ENCODE data around the gene AMMECR1.
"Not testable (repeated sequence)": the region's sequence is repeated elsewhere in the genome, so short reads cannot be mapped to it uniquely, and the experiment has no call there.

AMMECR1 gene

DNA sequence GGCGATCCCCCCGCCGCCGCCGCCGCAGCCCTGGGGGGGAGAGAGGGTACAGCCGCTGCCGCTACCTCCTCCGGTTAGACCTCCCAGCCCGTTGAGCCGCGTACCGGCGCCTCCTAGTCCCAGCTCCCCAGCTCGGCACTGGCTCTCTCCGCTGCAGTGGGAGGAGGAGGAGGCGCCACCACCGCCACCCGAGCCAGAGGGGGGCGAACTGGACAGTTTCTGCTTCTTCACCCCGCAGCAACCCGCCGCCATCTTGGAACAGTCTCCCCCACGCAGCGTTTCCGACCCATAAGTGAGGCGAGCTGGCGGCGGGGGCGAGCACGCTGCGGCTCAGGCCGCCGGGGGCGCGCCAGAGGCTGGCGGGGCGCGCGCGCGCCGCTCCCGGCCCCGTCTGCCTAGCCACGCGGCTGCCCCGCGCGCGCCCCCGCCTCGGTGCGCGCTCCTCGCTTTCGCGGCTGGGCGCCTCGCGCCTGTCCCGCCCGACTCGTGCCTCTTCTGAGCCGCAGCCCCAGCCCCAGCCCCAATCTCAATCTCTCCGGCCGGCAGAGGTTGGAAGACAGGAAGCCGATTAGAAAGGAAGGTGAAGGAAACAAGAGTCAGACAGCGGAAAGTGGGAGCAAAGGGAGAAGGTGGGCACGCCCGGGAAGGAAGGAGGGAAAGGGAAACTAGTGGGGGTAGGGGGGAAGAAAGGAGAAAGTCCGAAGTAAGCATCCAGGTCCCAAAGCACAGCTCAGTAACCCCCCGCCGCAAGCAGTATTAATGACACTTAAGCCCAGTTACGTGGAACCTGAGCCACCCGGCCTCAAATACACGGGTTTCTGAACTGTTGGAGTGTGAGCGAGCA lies at the start of gene AMMECR1:
Gene AMMECR1, minus strand, starts transcription at position 266 of the 844 bp plus-strand sequence. Its CDS starts 14 bp downstream, at position 252.
- H3K4me3 ChIP-seq (ENCODE audit: low read depth, low read length): peak within 1 kb of the TSS; percentile 72
- DNase-seq (ENCODE audit: low read depth): peak; percentile 48

DNA sequence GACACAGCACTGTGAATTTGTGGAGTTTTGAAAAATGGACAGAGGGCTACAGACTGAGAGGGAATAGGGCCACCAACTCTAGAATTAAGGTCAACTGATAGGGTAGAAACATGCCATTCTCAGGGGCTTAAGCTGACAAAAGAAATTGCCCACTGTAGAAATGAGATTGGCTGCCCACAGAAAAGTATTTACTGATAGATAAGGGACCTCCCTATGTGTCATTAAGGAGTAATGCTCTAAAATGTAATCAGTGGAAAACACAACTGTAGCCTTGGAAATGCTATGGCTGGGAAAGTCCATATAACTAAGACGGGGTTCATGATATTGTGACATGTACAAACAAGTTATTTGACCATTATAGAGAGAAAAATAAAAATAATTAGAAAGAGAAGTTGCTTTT lies 45.4 kb upstream of the AMMECR1 start:
- no peak overlapping the region for H3K4me3 ChIP-seq (ENCODE audit: low read depth, low read length)
- no peak for DNase-seq (ENCODE audit: low read depth)

DNA sequence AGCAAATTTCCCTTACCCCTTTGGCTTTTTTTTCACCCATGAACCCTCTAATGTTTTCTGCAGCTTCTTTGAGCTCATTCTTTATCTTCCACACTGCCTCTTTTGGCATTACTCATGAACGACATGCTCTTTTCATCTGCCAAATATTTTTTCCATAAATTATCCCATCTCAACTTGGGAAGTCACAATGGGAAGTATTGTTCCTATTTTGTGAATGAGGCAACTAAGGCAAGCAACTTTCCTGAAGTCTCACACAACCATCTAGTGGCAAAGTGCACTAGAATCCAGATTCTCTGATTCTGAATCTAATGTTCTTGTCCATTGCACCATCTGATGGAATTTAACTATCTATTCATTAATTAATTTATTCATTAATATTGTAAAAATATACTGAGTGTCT lies 41.4 kb upstream of the AMMECR1 start:
- no peak for DNase-seq (ENCODE audit: low read depth)

DNA sequence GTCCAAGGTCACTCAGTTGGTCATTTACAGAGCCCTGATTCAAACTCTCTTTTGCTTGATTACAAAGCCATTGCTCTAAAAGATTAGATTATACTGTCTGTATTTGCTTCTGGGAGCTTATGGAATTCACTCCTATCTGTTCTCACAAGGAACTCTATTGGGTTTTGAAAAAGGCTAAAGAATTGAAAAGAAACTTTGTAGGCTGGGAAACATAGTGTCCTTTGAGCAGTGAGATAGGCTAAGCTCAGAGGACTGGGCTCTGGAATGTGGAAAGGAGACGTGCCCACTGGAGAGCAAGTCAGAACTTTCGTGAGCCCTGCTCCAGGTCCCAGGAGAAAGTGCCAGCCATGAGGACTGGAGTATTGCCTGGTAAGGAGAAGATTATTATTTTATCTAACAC lies 40.7 kb upstream of the AMMECR1 start, which contains the start of gene RTL9:
Gene RTL9, plus strand, starts transcription at position 301 of the 400 bp plus-strand sequence. CDS start 91,770 bp downstream, outside the sequence.
- DNase-seq (ENCODE audit: low read depth): no peak

More for the DNA sequence above, 41.4 kb upstream of the AMMECR1 start:
- no peak overlapping the region for H3K4me3 ChIP-seq (ENCODE audit: low read depth, low read length)

DNA sequence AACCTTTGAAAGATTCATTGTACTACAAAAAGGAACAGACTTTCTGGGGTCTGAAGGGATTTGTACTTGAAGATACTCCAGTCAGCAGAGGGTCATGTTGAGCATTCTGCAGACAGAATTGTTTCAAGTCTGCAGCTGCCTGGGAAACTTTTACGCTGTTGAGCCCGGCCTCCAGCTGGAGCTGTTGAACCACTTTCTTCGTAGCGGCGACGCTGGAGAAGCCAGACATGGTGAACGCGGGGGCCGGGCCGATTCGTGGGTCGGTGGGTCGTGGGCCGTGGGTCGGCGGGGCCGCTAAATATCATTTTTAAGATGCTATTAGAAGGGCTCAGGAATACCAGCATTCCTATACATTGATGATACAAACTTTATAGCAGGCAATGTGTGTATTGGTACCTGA lies 28.8 kb upstream of the AMMECR1 start:
- H3K4me3 ChIP-seq (ENCODE audit: low read depth, low read length): no peak overlapping the region
- DNase-seq (ENCODE audit: low read depth): no peak

More for the DNA sequence above, 40.7 kb upstream of the AMMECR1 start, which contains the start of gene RTL9:
- H3K4me3 ChIP-seq (ENCODE audit: low read depth, low read length): no peak within 1 kb of the TSS

DNA sequence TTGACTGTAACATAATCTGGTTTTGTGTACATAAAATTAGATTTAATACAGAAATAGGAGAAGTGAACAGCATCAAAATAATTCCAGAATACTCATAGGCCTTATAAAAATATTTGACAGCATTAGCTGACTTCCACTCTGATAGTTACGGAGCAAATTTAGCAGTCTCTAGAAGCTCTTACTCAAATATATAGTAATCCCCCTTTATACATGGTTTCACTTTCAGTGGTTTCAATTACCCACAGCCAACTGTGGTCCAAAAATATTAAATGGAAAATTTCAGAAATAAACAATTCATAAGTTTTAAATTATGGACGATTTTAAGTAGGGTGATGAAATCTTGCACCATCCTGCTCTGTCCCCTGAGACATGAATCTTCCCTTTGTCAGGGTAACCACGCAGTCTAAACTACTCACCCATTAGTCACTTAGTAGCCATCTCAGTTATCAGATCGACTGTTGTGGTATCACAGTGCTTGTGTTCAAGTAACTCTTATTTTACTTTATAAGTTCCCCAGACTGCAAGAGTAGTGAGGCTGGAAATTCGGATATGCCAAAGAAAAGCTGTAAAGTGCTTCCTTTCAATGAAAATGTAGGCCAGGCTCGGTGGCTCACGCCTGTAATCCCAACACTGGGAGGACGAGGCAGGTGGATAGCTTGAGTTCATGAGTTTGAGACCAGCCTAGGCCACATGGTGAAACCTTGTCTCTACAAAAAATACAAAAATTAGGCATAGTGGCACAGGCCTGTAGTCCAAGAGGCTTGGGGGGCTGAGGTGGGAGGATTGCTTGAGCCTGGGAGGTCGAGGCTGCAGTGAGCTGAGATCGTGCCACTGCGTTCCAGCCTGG lies 23.5 kb upstream of the AMMECR1 start:
- peak; percentile 82 for DNase-seq (ENCODE audit: low read depth)
- no peak overlapping the region for H3K4me3 ChIP-seq (ENCODE audit: low read depth, low read length)

DNA sequence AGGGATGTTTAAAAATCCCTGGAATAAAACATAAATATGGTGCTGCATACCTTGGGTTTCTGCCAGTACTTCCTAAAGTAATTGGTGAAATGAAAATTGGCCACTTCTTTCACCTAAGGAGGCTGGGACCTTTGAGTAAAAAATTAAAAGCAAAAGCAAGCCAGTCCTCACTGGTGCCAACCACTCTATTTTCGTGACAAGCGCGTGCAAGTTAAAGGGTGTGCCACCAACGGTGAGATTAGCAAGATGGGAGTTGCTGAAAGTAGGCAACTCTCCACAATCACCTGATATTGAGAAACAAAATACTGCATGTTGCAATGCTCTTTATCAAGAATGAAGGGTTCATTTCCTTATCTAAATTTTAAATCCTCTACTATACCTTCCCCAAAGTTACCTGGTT lies 21.1 kb upstream of the AMMECR1 start:
- H3K4me3 ChIP-seq (ENCODE audit: low read depth, low read length): no peak overlapping the region
- no peak for DNase-seq (ENCODE audit: low read depth)

DNA sequence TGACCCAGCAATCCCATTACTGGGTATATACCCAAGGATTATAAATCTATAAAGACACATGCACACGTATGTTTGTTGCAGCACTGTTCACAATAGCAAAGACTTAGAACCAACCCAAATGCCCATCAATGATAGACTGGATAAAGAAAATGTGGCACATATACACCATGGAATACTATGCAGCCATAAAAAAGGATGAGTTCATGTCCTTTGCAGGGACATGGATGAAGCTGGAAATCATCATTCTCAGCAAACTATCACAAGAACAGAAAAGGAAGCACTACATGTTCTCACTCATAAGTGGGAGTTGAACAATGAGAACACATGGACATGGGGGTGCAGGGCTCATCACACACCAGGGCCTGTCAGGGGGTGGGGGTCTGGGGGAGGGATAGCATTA lies 15.6 kb upstream of the AMMECR1 start:
- DNase-seq (ENCODE audit: low read depth); H3K4me3 ChIP-seq (ENCODE audit: low read depth, low read length): not testable (repeated sequence)

DNA sequence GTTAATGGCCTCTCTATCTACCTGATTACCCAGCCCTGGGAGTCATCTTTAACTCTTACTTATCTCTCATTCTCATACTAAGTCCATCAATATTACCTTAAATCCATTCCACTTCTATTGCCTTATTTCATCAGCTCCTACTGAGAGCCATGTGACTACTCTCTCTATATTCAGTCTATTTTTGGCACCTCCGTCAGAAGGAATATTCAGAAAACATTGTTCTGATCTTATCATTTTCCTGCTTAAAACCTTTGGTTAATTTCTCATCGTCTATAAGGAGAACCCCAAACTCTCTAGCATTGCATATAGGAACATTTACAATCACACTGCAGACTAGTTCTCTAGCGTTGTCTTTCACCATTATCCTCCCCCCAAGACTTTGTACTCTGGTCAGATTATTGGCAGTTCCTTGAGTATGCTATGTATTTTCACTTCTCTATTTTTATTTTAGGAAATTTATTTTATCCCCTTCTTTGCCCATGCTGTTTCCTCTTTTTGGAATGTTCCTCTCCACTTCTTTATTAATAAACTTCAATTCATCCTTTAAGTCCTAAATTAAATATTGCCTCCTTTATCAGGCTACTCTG lies 13.7 kb upstream of the AMMECR1 start:
- DNase-seq (ENCODE audit: low read depth): no peak
- H3K4me3 ChIP-seq (ENCODE audit: low read depth, low read length): no peak overlapping the region

DNA sequence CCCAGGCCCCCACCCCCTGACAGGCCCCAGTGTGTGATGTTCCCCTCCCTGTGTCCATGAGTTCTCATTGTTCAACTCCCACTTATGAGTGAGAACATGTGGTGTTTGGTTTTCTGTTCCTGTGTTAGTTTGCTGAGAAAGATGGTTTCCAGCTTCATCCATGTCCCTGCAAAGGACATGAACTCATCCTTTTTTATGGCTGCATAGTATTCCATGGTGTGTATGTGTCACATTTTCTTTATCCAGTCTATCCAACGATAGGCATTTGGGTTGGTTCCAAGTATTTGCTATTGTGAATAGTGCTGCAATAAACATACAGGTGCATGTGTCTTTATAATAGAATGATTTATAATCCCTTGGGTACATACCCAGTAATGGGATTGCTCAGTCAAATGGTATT lies 10.7 kb upstream of the AMMECR1 start:
- not testable (repeated sequence) for DNase-seq (ENCODE audit: low read depth); H3K4me3 ChIP-seq (ENCODE audit: low read depth, low read length)

DNA sequence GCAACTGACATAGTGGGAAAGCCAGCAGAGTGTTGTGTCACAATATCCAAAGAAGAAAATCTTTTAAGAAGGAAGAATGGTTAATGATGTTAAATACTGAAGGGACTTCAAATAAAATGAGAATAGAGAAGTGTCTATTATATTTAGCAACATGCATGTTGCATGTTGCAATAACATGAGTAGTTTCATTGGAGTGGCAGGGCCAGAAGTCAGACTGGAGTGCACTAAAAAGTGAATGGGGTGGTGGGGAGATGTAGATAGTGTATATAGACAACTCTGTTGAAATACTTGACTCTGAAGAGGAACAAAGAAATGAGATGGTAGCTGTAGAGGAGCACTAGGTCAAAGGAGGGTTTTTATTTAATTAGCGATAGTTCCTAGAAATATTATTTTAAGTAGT lies 9.5 kb upstream of the AMMECR1 start:
- no peak for DNase-seq (ENCODE audit: low read depth)
- no peak overlapping the region for H3K4me3 ChIP-seq (ENCODE audit: low read depth, low read length)

DNA sequence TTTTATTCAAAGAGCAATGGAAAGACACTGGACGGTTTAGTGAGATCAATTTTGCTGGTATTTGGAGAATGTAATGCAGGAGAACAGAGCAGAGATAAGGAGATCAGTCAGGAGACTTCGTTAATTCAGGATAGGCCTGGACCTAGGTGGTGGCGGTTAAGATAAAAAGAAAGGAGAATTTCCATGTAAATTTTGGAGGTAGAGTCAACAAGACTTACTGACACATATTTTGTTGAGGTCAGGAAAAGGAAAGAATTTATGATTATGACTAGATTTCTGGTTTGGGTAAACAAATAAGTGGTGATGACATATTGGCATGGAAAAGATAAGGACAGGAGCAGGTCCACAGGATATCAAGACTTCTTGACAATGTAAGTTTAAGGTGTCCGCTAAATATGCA lies 8.8 kb upstream of the AMMECR1 start:
- no peak for DNase-seq (ENCODE audit: low read depth)
- H3K4me3 ChIP-seq (ENCODE audit: low read depth, low read length): no peak overlapping the region

DNA sequence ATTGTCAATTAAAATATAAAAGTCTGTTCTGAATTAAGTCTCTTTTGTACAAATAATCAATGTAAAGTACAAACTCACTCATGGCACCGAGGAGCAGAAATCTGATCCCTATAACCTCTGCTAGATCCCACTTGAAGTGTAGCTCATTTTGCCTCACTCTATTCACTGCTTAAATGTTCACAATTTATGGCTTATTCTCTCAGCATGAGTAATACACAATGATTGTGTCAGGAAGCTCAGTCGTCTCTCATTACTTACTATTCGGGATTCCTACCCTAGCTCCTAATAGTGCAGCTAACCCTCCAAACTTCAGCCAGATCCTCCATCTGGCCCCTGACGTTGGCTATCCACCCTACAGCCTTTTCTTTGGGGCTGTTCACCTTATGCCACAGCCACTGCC lies 4.7 kb upstream of the AMMECR1 start:
- H3K4me3 ChIP-seq (ENCODE audit: low read depth, low read length): no peak overlapping the region
- DNase-seq (ENCODE audit: low read depth): no peak

DNA sequence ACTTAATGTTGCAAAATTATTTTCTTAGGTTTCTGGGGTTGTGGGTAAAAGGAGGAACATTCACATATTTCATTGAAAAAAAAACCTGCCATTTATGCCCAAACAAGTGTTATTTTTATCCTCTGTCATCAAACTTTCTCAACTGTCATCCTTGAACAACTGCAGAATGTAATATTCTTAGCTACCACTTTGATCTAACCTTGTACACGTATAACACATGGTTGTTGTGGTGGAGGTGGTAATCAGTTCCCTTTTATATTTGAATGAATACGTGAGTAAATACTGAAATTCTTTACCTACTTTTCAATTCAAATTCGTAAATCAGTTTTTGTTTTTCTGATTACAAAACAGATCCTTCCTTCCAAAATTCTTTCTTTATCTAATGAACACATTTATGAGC lies 3.8 kb upstream of the AMMECR1 start:
- no peak overlapping the region for H3K4me3 ChIP-seq (ENCODE audit: low read depth, low read length)
- DNase-seq (ENCODE audit: low read depth): no peak

DNA sequence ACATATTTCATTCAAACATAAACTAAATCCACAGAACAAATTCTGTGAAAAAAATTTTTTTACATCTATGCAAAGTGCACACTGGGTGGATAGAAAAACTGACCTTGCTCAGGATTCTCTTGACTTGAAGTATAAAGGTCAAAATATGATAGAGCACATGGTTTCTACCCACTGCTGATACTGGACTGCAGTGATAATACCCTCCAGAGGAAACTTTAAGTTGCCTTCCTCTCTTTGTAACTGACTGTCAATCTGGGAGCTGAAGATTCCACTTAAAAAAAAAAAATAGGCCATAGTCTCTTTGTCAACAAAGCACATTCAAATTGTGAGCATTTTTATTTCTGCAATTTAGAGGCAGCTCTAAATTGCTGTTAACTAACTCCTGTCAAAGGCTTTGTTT lies 3.2 kb upstream of the AMMECR1 start:
- no peak for DNase-seq (ENCODE audit: low read depth)
- no peak overlapping the region for H3K4me3 ChIP-seq (ENCODE audit: low read depth, low read length)

DNA sequence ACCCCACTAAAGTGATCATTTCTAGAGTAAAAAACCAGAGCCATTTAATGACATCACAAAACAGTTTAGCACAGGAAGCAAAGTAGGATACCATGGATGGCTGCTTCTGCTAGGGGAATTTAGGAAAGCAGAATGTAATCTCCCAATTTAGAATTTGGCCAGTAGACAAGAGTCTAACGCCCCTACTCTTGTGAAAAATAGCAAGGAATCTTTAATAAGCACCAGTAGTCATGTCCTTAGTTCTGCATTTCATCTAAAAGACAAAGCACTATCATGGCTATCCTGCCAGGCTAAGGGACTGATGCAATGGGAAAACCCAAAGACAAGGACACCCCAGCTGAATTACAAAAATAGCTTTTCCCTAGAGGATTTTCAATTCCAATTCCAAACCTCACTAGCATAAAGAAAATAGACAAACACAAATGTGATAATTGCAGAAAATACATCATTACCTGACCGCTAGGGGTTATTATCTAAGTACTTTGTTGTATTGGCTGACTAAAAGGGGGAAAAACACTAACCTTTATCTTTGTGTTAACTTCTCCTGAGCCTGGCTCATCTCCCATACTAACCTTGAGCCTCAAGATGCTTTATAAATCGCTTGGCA lies 2.6 kb upstream of the AMMECR1 start:
- no peak for DNase-seq (ENCODE audit: low read depth)
- H3K4me3 ChIP-seq (ENCODE audit: low read depth, low read length): no peak overlapping the region

DNA sequence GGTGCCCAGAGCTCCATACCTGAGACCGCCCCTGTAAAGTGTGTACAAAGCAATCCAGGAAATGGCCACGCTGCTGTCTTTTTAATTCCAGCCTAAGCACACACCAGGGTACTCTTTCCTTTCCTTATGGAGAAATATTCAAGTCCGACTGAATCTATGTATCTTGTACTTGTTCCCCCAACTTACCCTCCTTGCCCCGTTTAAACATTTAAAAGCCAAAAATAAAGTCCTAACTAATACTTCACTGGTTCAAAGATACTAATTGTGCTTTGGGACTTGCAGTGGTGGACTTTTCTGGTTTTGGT lies 731 bp upstream of the AMMECR1 start:
- DNase-seq (ENCODE audit: low read depth): no peak
- peak overlapping the region; percentile 60 for H3K4me3 ChIP-seq (ENCODE audit: low read depth, low read length)

DNA sequence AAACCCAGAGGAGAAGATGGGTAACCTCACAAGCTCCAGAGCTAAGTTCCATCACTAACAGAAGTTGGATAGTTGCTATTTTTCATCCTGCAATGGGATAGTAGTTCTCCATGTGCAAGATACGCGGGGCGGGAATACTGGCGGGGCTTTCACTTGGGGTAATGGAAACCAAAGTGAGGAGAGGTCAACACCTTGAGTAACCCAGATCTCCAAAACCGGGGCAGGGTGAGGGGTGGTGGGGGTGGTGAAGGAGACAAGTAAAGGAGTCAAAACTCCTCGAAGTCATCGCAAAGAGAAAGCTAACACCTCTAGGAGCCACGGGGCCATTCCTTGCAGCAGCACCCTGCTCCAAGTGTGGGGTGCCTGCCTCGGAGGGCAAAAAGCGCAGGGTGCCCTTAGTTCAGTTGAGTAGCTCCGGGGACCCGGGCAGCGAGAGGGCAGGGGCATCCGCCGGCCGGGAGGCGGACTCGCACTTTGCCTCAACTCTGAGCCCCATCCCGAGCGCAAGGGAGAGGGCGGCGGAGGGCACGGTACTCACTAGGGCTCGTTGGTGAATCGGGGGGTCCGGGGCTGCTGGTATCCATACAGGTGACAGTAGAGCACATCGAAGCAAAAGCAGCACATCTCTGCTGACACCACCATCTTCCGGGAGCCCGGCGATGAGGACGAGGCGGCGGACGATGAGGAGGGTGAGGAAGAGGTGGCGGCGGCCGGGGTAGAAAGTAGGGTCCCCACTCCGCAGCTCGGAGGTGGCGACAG lies 645 bp downstream of the AMMECR1 start:
- no peak for DNase-seq (ENCODE audit: low read depth)

More for the DNA sequence above, 645 bp downstream of the AMMECR1 start:
- peak overlapping the region; percentile 72 for H3K4me3 ChIP-seq (ENCODE audit: low read depth, low read length)

All from skeletal muscle cell (primary cell).